SK-N-MC (cell line): ENCODE data around the gene PYY.
"Not testable (repeated sequence)": the region's sequence is repeated elsewhere in the genome, so short reads cannot be mapped to it uniquely, and the experiment has no call there.

Experiments used
- DNase-seq: peaks from one replicate; pipeline ENCODE4 v3.0.0-alpha.2; 2011; ENCODE audit warnings: low read depth, low spot score
- H3K27ac ChIP-seq: fragments of 200-600 bp; sonication (generic); 2 replicates; pipeline ENCODE4 v1.5.1; 2016; ENCODE audit warnings: mixed run types
- H3K36me3 ChIP-seq: fragments of 200-600 bp; sonication (generic); 2 replicates; pipeline ENCODE4 v1.6.1; 2017; ENCODE audit warnings: antibody characterized with exemption, low read length, mixed read lengths; ENCODE audit not compliant: insufficient read depth
- H3K4me3 ChIP-seq: fragments of 200-600 bp; sonication (generic); 2 replicates; pipeline ENCODE4 v1.5.1; 2016
- H3K9ac ChIP-seq: fragments of 200-600 bp; sonication (generic); 2 replicates; pipeline ENCODE4 v1.8.0; 2017; ENCODE audit warnings: mixed run types, mixed read lengths; ENCODE audit not compliant: insufficient read length
- H3K9me3 ChIP-seq: fragments of 200-600 bp; sonication (generic); 2 replicates; pipeline ENCODE4 v1.6.1; 2017; ENCODE audit warnings: low read depth, mild to moderate bottlenecking, antibody characterized with exemption, low read length, moderate library complexity, mixed read lengths
- EZH2 ChIP-seq: fragments of 200-600 bp; sonication (generic); IDR thresholded peaks from one replicate; pipeline ENCODE4 v1.6.1; 2017; ENCODE audit warnings: antibody characterized with exemption
- FOXP2 ChIP-seq: optimal IDR thresholded peaks from 2 replicates; pipeline ENCODE3; 2011; ENCODE audit warnings: mild to moderate bottlenecking, moderate library complexity; ENCODE audit not compliant: insufficient read depth; ENCODE audit errors: extremely low read length, control extremely low read depth
- POLR2AphosphoS5 ChIP-seq: IDR thresholded peaks from 2 replicates; pipeline ENCODE4 v1.6.1; 2012; ENCODE audit warnings: mild to moderate bottlenecking, low read depth, low read length, borderline replicate concordance

Gene PYY

DNA sequence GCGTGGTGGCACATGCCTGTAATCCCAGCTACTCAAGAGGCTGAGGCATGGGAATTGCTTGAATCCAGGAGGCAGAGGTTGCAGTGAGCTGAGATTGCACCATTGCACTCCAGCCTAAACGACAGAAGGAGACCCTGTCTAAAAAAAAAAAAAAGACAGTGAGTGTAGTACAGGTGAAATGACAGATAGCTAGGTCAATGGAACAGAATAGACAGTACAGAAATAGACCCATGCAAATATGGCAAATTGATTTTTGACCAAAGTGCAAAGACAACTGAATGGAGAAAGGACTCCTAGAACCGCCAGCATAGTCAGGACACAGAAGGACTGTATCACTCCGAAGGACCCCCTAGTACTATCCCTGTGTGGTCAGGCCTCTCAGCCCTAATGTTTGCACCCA lies 16.6 kb upstream of the PYY start:
- Histone ChIP-seq H3K36me3 (no peaks in the 10 kb centered on the region), H3K9ac (no peak overlapping the region), H3K4me3 (no peak overlapping the region), H3K27ac (no peak overlapping the region), H3K9me3 (no peaks in the 10 kb centered on the region)
- DNase-seq, result no peak
- TF ChIP-seq POLR2AphosphoS5 (no peak), EZH2 (no peak), FOXP2 (no peak)

DNA sequence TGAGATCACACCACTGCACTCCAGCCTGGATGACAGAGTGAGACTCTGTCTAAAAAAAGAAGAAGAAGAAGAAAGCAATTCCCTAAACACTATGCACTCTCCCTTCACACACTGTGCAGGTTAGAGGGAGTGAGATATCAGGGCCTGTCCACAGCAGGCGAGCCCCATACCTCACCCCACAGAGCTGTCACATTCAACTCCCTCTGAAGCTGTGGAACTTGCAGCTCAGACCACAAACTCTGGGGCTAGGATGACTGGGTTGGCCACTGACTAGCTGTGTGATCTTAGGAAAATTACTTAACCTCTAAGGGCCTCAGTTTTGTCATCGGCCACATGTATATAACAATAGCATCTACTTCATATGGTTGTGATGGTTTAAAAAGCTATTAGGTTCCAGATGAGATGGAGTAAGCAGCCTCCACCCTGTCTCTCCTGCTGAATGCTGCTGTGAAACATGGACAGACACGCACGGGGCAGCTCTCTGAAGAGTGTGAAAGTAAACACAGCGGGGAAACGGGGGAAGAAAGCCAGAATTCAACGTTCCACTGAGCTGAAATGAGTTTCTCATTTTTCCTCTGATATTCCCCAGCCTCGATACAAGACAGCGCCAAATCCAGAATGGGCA lies 13.6 kb upstream of the PYY start:
- Histone ChIP-seq H3K36me3 (no peaks in the 10 kb centered on the region), H3K9ac (no peak overlapping the region), H3K27ac (no peak overlapping the region), H3K4me3 (no peak overlapping the region), H3K9me3 (no peaks in the 10 kb centered on the region)
- TF ChIP-seq FOXP2, result no peak
- no peak for TF ChIP-seq POLR2AphosphoS5
- no peak for TF ChIP-seq EZH2
- no peak for DNase-seq

DNA sequence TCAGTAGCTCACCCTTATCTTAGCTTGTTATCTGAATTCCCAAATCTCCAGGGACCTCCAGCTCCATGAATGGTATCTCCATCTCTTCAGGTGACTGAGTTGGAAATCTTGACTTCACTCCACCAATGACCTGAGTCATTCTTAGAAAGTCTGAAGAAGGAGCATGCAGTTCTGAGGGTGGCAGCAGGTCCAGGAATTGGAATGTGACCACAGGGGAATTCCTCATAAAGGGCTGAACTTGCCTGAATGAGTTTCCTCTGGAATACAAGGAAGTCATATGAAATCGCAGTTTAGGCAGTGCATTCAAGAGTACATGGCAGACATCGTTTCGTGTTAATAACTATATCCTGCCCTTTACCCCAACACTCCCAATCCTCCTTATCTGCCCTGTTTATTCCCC lies 12.5 kb upstream of the PYY start:
- no peak for DNase-seq
- no peak for TF ChIP-seq FOXP2
- no peak for TF ChIP-seq EZH2
- no peak for TF ChIP-seq POLR2AphosphoS5

DNA sequence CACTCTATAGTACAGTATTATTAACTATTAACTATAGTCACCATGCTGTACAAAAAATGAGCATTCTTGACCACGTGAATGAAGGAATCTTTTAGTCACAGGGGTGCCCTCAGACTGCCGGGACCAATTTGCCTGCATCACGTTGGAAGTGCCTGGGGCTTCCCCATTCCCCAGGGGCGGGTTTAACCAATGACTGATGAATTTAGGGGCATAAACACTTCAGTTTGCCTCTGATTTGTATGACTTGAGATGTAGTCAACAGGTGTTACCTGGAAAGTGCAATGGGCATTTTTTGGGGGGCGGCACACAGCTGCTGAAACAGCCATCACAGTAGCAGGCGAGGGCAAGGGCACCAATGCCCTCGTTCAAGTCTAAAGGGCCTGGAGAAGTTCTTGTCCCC lies 8.7 kb upstream of the PYY start:
- no peak for TF ChIP-seq POLR2AphosphoS5
- TF ChIP-seq FOXP2, result no peak
- no peak for TF ChIP-seq EZH2
- Histone ChIP-seq H3K9ac (no peak overlapping the region), H3K9me3 (no peaks in the 10 kb centered on the region), H3K27ac (no peak overlapping the region), H3K36me3 (no peaks in the 10 kb centered on the region), H3K4me3 (no peak overlapping the region)
- DNase-seq, result no peak

More for the DNA sequence above, 12.5 kb upstream of the PYY start:
- no peak overlapping the region for H3K9ac ChIP-seq
- H3K4me3 ChIP-seq, result no peak overlapping the region
- H3K36me3 ChIP-seq, result no peaks in the 10 kb centered on the region
- no peak overlapping the region for H3K27ac ChIP-seq
- no peaks in the 10 kb centered on the region for H3K9me3 ChIP-seq

DNA sequence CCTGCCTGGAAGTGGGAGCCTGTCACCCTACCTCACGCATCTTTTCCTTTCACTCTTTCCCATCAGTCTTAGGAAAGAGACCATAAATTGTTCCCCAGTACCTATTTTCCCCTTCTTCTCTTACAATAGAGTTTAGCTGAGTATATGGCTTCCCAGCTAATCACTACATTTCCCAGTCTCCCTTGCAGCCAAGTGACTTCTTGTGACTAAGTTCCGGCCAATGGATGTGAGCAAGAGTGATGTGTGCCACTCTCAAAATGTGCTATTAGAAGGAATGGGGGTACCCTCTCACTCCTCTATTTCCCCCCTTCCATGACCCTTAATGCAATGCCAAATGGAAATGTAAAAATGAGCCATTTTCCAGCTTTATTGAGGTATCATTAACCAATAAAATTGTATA lies 8.2 kb upstream of the PYY start:
- no peak for DNase-seq
- no peak overlapping the region for H3K27ac ChIP-seq
- TF ChIP-seq EZH2 (no peak), POLR2AphosphoS5 (no peak), FOXP2 (no peak)

DNA sequence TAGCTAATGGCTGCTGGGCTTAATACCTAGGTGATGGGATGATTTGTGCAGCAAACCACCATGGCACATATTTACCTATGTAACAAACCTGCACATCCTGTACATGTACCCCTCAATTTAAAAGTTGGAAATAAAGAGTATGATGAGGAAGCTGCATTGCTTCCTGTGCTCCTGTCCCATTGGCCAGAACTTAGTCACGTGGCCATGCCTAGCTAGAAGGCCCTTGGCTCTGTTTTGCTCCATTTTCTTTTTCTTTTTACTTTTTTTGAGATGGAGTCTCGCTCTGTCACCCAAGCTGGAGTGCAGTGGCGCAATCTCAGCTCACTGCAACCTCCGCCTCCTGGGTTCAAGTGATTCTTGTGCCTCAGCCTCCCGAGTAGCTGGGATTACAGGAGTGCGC lies 7.6 kb upstream of the PYY start:
- not testable (repeated sequence) for H3K27ac ChIP-seq, H3K4me3 ChIP-seq, DNase-seq, H3K9me3 ChIP-seq, H3K9ac ChIP-seq, H3K36me3 ChIP-seq

More for the DNA sequence above, 8.2 kb upstream of the PYY start:
- Histone ChIP-seq H3K9me3 (no peaks in the 10 kb centered on the region), H3K9ac (no peak overlapping the region), H3K36me3 (no peaks in the 10 kb centered on the region), H3K4me3 (no peak overlapping the region)

DNA sequence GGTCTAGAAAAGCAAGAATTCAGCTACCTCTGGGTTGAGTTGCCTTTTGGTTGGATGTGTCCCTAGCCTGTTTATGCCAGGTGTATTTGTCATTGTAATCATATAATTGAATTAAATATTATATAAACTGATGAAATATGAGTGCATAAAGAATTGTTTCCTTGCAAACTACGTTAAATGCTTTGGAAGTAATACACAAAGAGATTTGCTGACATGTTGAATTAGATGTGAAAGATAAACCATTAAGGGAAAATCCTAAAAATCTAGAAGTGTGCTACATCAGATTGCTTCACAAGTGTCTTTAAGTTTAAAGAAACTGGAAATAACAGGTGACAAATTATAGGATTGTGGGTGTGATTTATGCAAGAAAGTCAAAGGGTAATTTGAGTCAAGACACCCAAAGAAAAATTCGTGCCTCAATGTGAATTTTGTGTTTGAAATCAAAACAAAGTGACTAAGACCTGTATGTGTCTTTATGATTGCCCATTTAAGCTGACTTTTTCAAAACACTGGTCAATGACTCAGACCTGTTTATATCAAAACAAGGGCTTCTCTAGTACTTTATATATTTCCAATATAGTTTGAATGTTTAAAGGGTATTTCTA lies 5.1 kb upstream of the PYY start:
- no peak overlapping the region for H3K4me3 ChIP-seq
- no peak for DNase-seq

DNA sequence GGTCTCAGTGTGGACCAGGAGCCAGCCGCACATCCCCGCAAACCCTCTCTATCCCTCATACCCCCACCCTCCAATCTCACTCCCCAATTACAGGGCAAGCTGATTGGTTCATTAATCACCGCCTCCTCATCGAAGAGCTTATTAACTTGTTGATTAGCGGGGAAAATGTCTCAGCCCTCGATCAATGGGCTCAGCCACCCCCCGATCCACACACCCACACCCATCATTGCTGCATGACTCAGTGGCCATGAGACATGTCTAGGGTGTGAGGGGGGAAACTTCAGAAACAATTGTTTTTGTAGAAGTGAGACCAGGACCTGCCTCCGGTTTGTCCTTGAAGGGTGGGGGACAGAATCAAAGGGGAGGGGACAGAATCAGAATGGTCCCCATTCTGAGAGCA lies 2.5 kb upstream of the PYY start:
- TF ChIP-seq FOXP2 (no peak), POLR2AphosphoS5 (no peak), EZH2 (no peak)
- no peak overlapping the region for H3K27ac ChIP-seq
- DNase-seq, result no peak
- no peak overlapping the region for H3K4me3 ChIP-seq
- H3K9ac ChIP-seq, result no peak overlapping the region
- no peaks in the 10 kb centered on the region for H3K9me3 ChIP-seq
- no peaks in the 10 kb centered on the region for H3K36me3 ChIP-seq

More for the DNA sequence above, 5.1 kb upstream of the PYY start:
- no peak overlapping the region for H3K27ac ChIP-seq
- H3K36me3 ChIP-seq, result no peaks in the 10 kb centered on the region
- TF ChIP-seq POLR2AphosphoS5 (no peak), EZH2 (no peak), FOXP2 (no peak)
- H3K9me3 ChIP-seq, result no peaks in the 10 kb centered on the region
- no peak overlapping the region for H3K9ac ChIP-seq

DNA sequence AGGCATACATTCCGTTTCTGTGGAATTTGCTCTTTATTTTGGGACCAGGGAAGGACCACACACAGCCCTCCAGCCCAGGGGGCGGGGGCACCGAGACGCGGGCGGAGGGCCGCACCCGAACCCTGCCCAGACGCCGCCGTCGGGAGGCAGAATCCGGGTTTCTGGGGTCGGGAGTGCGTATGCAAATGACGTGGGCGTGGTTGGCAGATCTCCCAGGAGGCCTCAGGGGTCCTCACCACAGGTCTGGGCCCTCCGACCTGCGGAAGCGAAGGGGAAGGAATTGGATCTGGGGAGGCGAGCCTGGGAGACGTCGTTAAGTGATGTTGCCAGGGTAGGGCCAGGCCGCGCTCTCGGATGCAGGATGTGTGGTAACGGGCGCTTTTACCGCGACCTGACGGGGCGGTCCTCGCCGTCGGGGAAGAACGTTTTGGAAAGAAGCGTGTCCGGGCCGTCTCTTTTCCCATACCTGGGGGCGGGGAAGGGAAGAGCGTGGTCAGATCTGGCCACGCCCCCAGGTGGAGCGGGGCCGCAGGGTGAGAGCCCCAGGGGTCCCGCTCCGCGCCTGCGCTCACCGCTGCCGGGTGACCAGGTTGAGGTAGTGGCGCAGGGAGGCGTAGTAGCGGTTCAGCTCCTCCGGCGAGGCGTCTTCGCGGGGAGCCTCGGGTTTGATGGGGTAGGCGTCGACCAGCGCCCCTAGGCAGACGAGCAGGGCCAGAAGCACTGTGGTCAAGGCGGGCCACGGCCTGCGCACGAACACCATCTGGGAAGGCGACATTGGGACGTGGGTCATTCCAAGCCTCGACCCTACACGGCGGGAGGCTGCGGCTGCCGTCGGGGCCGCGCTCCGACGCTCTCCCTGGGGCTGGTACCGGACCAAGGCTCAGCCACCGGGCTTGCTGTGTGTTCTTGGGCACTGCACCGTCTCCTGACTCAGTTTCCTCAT lies 745 bp downstream of the PYY start:
- Histone ChIP-seq H3K9ac (no peak overlapping the region), H3K4me3 (no peak overlapping the region), H3K9me3 (no peaks in the 10 kb centered on the region), H3K36me3 (no peaks in the 10 kb centered on the region), H3K27ac (no peak overlapping the region)
- no peak for TF ChIP-seq POLR2AphosphoS5
- TF ChIP-seq EZH2, result no peak
- no peak for TF ChIP-seq FOXP2
- DNase-seq, result no peak
